AG04449 (cell line): ENCODE results near the gene FCRLB.
A peak's percentile ranks its signal among the peaks of the same experiment; 100 is the strongest.

Experiments
- CTCF ChIA-PET: fragments of 350-600 bp; formaldehyde crosslinking; extraction: SDS; loops from one replicate; lab custom pipeline; 2021; ENCODE audit warnings: antibody characterized with exemption; lab: Yijun Ruan, JAX
- POLR2A ChIA-PET: fragments of 400-600, 350-600 bp; formaldehyde crosslinking; extraction: SDS; loops from one replicate; lab custom pipeline; 2020; ENCODE audit warnings: antibody characterized with exemption, inconsistent platforms; lab: Yijun Ruan, JAX
- DNase-seq: peaks from one replicate; pipeline ENCODE4 v3.0.0-alpha.2; 2010; ENCODE audit warnings: low read depth, low spot score
- H3K4me3 ChIP-seq: 2 replicates; pipeline ENCODE4 v1.5.1; 2011; ENCODE audit warnings: low read depth, mild to moderate bottlenecking, control low read depth, low read length
- CTCF ChIP-seq: IDR thresholded peaks from one replicate; pipeline ENCODE4 v1.5.1; 2011; ENCODE audit warnings: mild to moderate bottlenecking, moderate library complexity, low read length, control low read depth, inconsistent platforms; ENCODE audit not compliant: insufficient read depth; ENCODE audit errors: missing control alignments

FCRLB gene

GRCh38 chr1:161740921-161741320 is 19.6 kb downstream of the FCRLB start:
- ChIA-PET CTCF (interaction anchor here (0.8 to 9.1 kb wide), 17 partner anchors 8 to 483 kb away, joined by 3 to 144 read pairs (median 9); partner anchors contain the start of genes DUSP12 and FCRLA), POLR2A (interaction anchor here (0.6 kb wide), 1 partner anchor 36 kb away, joined by 4 read pairs; no protein-coding TSS in a partner anchor)
- TF ChIP-seq CTCF: no peak
- no peak overlapping the region for H3K4me3 ChIP-seq
- DNase-seq: no peak

DNA sequence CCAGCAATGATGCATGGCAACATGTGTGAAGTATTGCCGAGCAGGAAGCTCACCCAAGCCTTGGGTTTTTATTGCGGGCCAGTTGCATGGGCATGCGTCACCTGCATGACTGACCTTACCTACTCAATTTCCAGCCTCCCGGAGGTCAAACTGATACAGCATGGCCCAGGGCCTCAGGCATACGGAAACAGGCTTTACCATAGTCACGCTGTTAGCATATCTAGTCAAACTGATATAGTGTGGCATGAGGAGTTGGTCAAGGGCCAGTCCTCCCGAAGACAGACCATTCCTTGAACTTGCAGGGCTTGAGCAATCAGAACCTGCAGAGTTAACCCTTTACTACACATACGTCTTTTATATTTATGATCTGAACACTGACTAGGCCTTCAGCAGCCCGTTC is 21.9 kb downstream of the FCRLB start:
- TF ChIP-seq CTCF: no peak
- no peak overlapping the region for H3K4me3 ChIP-seq
- POLR2A ChIA-PET: interaction anchor here (0.6 kb wide), 1 partner anchor 59 kb away, joined by 3 read pairs; no protein-coding TSS in a partner anchor
- CTCF ChIA-PET: interaction anchor here (0.8 to 9.1 kb wide), 10 partner anchors 8 to 294 kb away, joined by 3 to 144 read pairs (median 26); partner anchors contain the start of gene DUSP12
- no peak for DNase-seq

GRCh38 chr1:161747801-161748200 is 26.5 kb downstream of the FCRLB start:
- TF ChIP-seq CTCF: no peak
- CTCF ChIA-PET: interaction anchor here (1.0 to 7.9 kb wide), 4 partner anchors 8 to 261 kb away, joined by 3 to 77 read pairs (median 7); no protein-coding TSS in a partner anchor
- H3K4me3 ChIP-seq: no peak overlapping the region
- POLR2A ChIA-PET: no interaction called here
- DNase-seq: no peak

GRCh38 chr1:161749509-161750407 is 28.4 kb downstream of the FCRLB start, which contains the start of gene DUSP12:
DUSP12 (plus strand) TSS chr1:161749786; CDS start chr1:161749802, 16 bp downstream.
- POLR2A ChIA-PET: interaction anchor here (0.5 to 1.4 kb wide), 6 partner anchors 11 to 562 kb away, joined by 3 to 4 read pairs (median 4); partner anchors contain the start of gene ATF6

GRCh38 chr1:161763522-161764098 is 42.3 kb downstream of the FCRLB start:
- POLR2A ChIA-PET: no interaction called here
- no peak overlapping the region for H3K4me3 ChIP-seq
- DNase-seq: no peak
- CTCF ChIA-PET: interaction anchor here (1.2 to 2.8 kb wide), 5 partner anchors 10 to 278 kb away, joined by 3 to 15 read pairs (median 5); partner anchors contain the start of genes DUSP12 and OLFML2B
- TF ChIP-seq CTCF: peak; percentile 26

More at GRCh38 chr1:161749509-161750407, 28.4 kb downstream of the FCRLB start, which contains the start of gene DUSP12:
- H3K4me3 ChIP-seq: peak within 1 kb of the TSS; percentile 97
- DNase-seq: peak; percentile 72
- TF ChIP-seq CTCF: peak; percentile 47
- CTCF ChIA-PET: interaction anchor here (0.6 to 7.9 kb wide), 13 partner anchors 9 to 289 kb away, joined by 3 to 77 read pairs (median 4); no protein-coding TSS in a partner anchor
